MM.1S (cell line): ENCODE data around the gene TENM4.

Experiments used
- CTCF ChIP-seq: fragments of 300-600 bp; sonication (generic); IDR thresholded peaks from 2 replicates; pipeline ENCODE4 v1.5.1; 2016; ENCODE audit warnings: antibody characterized with exemption, low read length, mixed read lengths
- EZH2 ChIP-seq: fragments of 300-600 bp; sonication (generic); optimal IDR thresholded peaks from 2 replicates; pipeline ENCODE3; 2017; ENCODE audit warnings: low read depth, mild to moderate bottlenecking, antibody characterized with exemption, low read length, mixed read lengths

GRCh38 chr11:79052544-79052943 is 388.3 kb downstream of the TENM4 start:
- TF ChIP-seq CTCF (0 out of 2 replicates have a peak, but pooled peaks have one; percentile 7), EZH2 (no peak)
